Measurements from ENCODE around the gene KIAA0753.
"Not testable (repeated sequence)": the region's sequence is repeated elsewhere in the genome, so short reads cannot be mapped to it uniquely, and the experiment has no call there.

KIAA0753 gene

GRCh38 chr17:6596941-6597340 lies 43.6 kb downstream of the KIAA0753 start:
- TF ChIP-seq, protein P1, sequence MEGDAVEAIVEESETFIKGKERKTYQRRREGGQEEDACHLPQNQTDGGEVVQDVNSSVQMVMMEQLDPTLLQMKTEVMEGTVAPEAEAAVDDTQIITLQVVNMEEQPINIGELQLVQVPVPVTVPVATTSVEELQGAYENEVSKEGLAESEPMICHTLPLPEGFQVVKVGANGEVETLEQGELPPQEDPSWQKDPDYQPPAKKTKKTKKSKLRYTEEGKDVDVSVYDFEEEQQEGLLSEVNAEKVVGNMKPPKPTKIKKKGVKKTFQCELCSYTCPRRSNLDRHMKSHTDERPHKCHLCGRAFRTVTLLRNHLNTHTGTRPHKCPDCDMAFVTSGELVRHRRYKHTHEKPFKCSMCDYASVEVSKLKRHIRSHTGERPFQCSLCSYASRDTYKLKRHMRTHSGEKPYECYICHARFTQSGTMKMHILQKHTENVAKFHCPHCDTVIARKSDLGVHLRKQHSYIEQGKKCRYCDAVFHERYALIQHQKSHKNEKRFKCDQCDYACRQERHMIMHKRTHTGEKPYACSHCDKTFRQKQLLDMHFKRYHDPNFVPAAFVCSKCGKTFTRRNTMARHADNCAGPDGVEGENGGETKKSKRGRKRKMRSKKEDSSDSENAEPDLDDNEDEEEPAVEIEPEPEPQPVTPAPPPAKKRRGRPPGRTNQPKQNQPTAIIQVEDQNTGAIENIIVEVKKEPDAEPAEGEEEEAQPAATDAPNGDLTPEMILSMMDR (IDR thresholded peaks at IDR 0.05; ENCODE audit: insufficient read depth, low read depth, low read length, missing control alignments): no peak
- no peak for DNase-seq (ENCODE audit: low read depth)
- no peak overlapping the region for H3K4me3 ChIP-seq (ENCODE audit: low read length)

DNA sequence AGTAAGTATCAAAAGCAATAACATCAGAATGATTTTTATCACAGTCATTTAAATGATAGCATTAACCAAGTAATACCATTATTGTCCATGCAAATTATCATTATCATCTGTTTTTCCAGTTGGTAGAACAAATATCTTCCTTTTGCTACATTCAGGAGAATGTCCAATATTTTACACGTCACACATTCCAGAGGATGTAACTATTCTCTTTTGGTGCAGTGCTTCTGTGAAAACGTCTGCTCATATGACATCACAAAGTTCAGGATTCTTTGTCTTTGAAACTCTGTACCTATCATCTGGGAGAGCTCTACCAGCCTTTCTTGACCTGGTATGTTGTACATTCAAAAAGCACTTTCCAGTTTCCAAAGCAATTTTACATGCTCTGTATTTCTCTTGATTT lies 44.0 kb downstream of the KIAA0753 start:
- DNase-seq (ENCODE audit: low read depth): no peak
- TF ChIP-seq, protein P1 (IDR thresholded peaks at IDR 0.05; ENCODE audit: insufficient read depth, low read depth, low read length, missing control alignments): no peak
- H3K4me3 ChIP-seq (ENCODE audit: low read length): no peak overlapping the region

DNA sequence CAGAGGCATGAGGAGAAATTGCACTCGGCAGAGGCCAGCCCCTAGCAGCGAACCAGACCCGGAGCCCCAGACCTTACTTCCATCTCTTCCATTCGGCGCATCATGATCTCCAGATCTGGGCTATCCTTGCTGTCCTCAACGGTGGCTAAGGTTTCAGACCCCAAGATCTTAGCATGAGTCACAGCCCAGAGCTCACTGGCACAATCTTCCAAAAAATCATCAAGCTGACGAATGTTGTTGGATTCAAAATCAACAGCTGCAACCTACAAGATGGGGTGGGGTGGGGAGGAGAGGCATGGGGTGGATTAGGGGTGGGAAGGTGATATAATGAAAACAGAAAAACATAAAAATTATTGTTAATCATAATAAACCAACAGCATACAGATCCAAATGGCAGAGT lies 44.4 kb downstream of the KIAA0753 start:
- TF ChIP-seq, protein P1 (IDR thresholded peaks at IDR 0.05; ENCODE audit: insufficient read depth, low read depth, low read length, missing control alignments): no peak
- no peak overlapping the region for H3K4me3 ChIP-seq (ENCODE audit: low read length)
- DNase-seq (ENCODE audit: low read depth): no peak

GRCh38 chr17:6593371-6593770 lies 47.1 kb downstream of the KIAA0753 start:
- DNase-seq (ENCODE audit: low read depth): not testable (repeated sequence)

DNA sequence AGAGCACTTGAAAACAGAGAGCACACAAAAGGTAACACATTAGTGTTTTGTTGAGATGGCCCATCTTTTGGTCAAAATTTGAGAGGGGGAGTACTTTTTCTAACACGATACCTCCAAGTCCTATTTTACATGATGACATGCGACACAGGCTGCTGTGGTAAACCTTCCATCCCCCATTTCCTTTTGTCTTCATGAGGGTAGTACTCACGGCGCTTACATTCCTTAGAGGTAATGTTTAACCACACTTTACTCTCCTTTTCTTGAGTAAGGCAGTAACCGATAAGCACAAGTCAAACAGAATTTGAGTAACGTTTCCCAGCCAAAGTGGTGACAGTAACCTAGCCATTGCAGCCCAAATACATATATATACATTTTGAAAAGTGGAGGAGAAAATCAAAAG lies 48.3 kb downstream of the KIAA0753 start:
- DNase-seq (ENCODE audit: low read depth): peak; percentile 39
- TF ChIP-seq, protein P1 (IDR thresholded peaks at IDR 0.05; ENCODE audit: insufficient read depth, low read depth, low read length, missing control alignments): no peak
- H3K4me3 ChIP-seq (ENCODE audit: low read length): no peak overlapping the region

More at GRCh38 chr17:6593371-6593770, 47.1 kb downstream of the KIAA0753 start:
- H3K4me3 ChIP-seq (ENCODE audit: low read length): not testable (repeated sequence)

DNA sequence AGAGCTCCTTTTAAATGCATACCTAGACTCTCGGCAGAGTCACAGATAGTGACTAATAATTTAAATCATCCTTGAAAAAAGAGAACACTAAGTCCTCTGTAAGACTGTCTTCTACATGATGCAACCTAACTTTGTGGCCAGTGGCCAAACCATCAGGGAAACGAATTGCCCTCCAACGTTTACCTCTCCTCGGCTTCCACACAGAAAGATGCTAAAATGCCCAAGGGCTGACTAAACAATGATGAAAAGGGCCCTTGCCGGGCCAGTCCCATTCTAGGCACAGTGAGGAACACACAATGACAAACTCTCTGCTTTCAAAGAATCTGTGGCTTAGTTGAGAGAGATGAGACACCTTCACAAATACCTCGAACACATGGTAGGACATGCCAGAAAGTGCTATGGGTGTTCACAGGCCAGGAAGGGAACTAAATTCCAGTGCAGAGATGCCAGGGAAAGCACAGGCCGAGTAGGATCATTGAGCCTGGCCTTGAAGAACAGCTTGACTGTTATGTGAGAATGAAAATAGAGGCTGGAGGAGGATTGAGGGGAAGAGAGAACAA lies 48.8 kb downstream of the KIAA0753 start:
- TF ChIP-seq, protein P1 (IDR thresholded peaks at IDR 0.05; ENCODE audit: insufficient read depth, low read depth, low read length, missing control alignments): no peak
- peak; percentile 92 for DNase-seq (ENCODE audit: low read depth)
- H3K4me3 ChIP-seq (ENCODE audit: low read length): no peak overlapping the region

DNA sequence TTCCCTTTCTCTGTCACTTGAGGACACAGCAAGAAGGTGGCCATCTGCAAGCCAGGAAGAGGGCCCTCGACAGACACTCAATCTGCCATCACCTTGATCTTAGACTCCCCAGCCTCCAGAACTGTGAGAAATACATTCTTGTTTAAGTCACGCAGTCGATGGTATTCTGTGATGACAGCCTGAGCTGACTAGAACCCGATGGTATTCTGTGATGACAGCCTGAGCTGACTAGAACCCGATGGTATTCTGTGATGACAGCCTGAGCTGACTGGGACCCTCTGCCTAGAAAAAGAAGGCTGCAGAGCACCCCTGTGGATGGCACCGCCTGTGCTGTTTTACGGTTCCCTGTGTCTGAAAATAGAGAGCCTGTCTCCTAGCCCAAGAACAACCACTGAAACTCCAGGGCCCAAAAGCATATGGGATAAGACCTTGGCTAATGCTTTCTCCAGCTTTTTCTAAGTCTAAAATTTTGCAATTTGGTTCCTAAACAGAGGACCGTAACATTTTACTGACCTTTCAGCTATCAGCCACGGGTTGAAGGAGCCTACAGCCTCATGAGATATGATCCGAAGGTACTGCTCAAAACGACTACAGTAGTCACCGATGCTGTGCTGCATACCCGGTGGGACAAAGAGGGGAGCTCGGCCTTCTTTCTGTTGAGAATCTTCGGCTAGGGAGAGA lies 51.1 kb downstream of the KIAA0753 start:
- no peak for DNase-seq (ENCODE audit: low read depth)
- no peak overlapping the region for H3K4me3 ChIP-seq (ENCODE audit: low read length)
- TF ChIP-seq, protein P1 (IDR thresholded peaks at IDR 0.05; ENCODE audit: insufficient read depth, low read depth, low read length, missing control alignments): no peak

Measured in epithelial cell of esophagus (primary cell).